ENCODE data around the gene WASF2.

Gene WASF2

GRCh38 chr1:27377760-27378495 is 112.0 kb downstream of the WASF2 start:
- TF ChIP-seq SPI1 (IDR thresholded peaks at IDR 0.05; ENCODE audit: low read depth, low read length) (no peak), POLR2A (IDR thresholded peaks at IDR 0.05; ENCODE audit: low read depth, low read length) (no peak), POLR2AphosphoS5 (IDR thresholded peaks at IDR 0.05; ENCODE audit: low read depth, low read length) (no peak), PAX5 (IDR thresholded peaks at IDR 0.05; ENCODE audit: insufficient read depth, low read length, severe bottlenecking) (no peak), POU2F2 (IDR thresholded peaks at IDR 0.05; ENCODE audit: low read depth, low read length) (no peak), TAF1 (IDR thresholded peaks at IDR 0.05; ENCODE audit: low read depth, low read length) (no peak)
- DNase-seq (ENCODE audit: insufficient read length, low spot score) = no peak

DNA sequence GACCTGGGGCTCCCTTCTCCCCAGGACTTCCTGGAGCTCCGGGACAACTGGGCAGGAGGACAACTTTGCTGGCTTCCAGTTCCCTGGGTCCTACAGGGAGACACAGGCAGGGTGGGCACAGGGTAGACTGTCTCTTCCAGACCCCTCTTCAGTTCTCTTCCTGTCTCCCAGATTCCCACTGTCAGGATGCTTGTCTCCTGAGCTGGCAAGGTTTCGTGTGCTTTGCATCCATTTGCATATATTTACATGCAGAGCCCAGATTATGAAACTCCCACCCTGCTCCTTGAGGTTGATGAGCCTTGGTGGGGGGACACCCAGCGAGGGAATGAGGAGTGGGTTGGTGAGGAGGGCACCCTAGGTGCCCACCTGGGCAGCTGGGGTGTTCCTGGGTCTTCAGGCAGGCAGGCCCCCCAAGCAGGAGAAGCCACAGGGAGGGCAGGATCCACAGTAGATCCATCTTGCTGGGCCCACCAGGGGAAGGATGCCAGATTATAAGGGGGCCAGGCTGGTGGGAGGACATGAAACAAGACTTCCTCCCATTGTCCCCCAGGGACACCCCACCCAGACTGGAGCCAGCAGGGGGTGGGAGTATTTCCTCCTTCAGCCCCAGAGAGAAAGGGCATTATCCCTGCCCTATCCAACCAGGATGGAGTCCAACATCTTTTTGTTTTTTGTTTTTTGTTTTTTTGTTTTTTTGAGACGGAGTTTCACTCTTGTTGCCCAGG is 115.4 kb downstream of the WASF2 start, which contains the start of gene FCN3:
Gene FCN3, minus strand, starts transcription at position 463 of the 725 bp plus-strand sequence. Its CDS starts 6 bp downstream, at position 457.
- DNase-seq (ENCODE audit: insufficient read length, low spot score) (no peak), FAIRE-seq (no peak)
- no peak for TF ChIP-seq TAF1 (IDR thresholded peaks at IDR 0.05; ENCODE audit: low read depth, low read length)
- no peak for TF ChIP-seq PAX5 (IDR thresholded peaks at IDR 0.05; ENCODE audit: insufficient read depth, low read length, severe bottlenecking)
- no peak for TF ChIP-seq POU2F2 (IDR thresholded peaks at IDR 0.05; ENCODE audit: low read depth, low read length)
- TF ChIP-seq POLR2AphosphoS5 (IDR thresholded peaks at IDR 0.05; ENCODE audit: low read depth, low read length) = no peak
- TF ChIP-seq SPI1 (IDR thresholded peaks at IDR 0.05; ENCODE audit: low read depth, low read length) = no peak
- TF ChIP-seq POLR2A (IDR thresholded peaks at IDR 0.05; ENCODE audit: low read depth, low read length) = no peak

More at GRCh38 chr1:27377760-27378495, 112.0 kb downstream of the WASF2 start:
- no peak for FAIRE-seq

DNA sequence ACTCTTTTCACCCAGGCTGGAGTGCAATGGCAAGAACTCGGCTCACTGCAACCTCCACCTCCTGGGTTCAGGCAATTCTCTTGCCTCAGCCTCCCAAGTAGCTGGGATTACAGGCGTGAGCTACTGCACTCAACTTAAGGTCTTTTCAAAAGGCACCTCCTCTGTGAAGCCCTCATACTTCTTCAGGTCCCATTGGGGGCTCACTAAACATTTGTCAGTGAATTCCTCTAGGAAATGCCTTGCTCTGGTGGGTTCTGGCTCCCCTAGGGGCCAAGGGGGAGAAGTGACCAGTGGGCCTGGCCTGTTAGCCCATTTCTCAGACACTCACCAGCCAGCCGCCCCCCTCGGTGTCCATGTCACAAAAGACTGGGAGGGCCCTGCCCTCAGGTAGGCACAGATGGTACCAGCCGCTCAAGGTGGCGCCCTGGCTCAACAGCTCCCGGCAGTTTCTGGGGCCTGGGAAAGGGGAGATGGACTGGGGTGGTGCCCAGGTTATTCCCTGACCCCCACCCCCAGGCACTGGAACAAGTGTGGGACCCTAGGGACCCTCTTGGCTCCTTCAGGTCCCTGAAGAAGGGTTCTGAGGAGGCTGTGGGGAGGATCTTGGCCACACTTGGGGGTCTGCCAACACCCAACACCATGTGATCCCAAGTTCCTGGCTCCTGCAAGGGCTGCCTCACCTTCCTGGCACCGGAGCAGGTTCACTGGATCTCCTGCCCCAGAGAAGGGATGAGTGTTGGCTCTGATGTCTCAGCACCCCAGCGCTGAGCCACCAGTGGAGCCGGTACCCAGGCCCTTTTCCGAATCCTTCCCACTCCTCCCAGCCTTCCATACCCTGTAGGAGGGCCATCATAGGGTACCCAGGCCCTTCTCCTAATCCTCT is 116.9 kb downstream of the WASF2 start:
- TF ChIP-seq POU2F2 (IDR thresholded peaks at IDR 0.05; ENCODE audit: low read depth, low read length) = no peak
- TF ChIP-seq SPI1 (IDR thresholded peaks at IDR 0.05; ENCODE audit: low read depth, low read length) = no peak
- no peak for TF ChIP-seq TAF1 (IDR thresholded peaks at IDR 0.05; ENCODE audit: low read depth, low read length)
- no peak for TF ChIP-seq PAX5 (IDR thresholded peaks at IDR 0.05; ENCODE audit: insufficient read depth, low read length, severe bottlenecking)
- no peak for TF ChIP-seq POLR2AphosphoS5 (IDR thresholded peaks at IDR 0.05; ENCODE audit: low read depth, low read length)
- TF ChIP-seq POLR2A (IDR thresholded peaks at IDR 0.05; ENCODE audit: low read depth, low read length) = no peak
- DNase-seq (ENCODE audit: insufficient read length, low spot score) = no peak
- FAIRE-seq = no peak

DNA sequence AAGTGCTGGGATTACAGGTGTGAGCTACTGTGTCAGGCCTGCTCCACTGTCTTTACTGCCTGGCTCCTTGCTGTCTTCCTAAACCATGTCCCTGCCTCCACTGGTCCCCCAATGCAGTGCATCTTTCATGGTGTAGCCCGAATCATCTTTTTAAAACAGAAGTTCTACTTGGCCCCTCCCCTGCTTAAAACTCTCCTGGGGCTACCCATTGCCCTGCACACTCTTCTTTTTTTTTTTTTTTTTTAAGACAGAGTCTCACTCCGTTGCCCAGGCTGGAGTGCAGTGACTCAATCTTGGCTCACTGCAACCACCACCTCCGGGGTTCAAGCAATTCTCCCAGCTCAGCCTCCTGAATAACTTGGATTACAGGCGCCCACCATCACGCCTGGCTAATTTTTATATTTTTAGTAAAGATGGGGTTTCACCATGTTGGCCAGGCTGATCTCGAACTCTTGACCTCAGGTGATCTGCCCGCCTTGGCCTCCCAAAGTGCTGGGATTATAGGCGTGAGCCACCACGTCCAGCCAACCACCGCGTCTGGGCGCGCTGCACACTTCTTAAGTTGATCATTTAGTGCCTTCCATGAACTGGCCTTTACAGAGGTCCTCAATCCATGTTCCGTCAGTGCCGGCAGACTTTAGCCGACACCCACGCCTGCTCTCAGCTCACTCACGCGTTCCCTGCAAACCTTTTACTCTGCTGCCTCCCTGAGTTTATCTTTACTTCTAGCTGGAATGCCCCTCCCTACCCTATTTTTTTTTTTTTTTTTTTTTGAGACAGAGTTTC is 117.8 kb downstream of the WASF2 start:
- TF ChIP-seq SPI1 (IDR thresholded peaks at IDR 0.05; ENCODE audit: low read depth, low read length) = no peak
- FAIRE-seq (no peak), DNase-seq (ENCODE audit: insufficient read length, low spot score) (no peak)

- FAIRE-seq (no peak), DNase-seq (ENCODE audit: insufficient read length, low spot score) (no peak)
- TF ChIP-seq PAX5 (IDR thresholded peaks at IDR 0.05; ENCODE audit: insufficient read depth, low read length, severe bottlenecking) (no peak), POU2F2 (IDR thresholded peaks at IDR 0.05; ENCODE audit: low read depth, low read length) (no peak), SPI1 (IDR thresholded peaks at IDR 0.05; ENCODE audit: low read depth, low read length) (no peak), POLR2AphosphoS5 (IDR thresholded peaks at IDR 0.05; ENCODE audit: low read depth, low read length) (no peak), POLR2A (IDR thresholded peaks at IDR 0.05; ENCODE audit: low read depth, low read length) (no peak), TAF1 (IDR thresholded peaks at IDR 0.05; ENCODE audit: low read depth, low read length) (no peak)
Measured at GRCh38 chr1:27368869-27369582, 120.9 kb downstream of the WASF2 start.

DNA sequence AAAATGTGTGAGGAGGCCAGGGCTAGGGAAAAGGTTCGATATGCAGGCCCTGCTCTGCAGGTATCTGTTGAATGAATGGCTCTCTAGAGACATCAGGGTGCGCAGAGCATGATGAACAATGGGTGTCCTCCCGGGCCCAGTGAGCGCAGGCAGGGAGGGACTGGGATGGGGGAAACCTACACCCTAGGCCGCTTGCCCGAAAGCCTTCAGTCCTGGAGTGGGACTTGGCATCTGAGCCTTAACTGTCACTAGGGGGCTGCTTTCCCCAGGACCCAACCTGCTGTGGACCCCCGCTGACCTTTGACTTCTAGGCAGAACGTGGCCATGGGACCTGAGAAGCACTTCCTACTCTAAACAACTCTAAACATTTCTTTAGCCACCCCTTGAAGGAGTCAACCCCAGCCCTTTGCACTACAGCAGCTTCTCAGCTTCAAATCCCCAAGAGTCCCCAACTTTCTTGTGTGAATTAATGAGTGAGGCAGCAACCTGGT is 122.8 kb downstream of the WASF2 start:
- FAIRE-seq = no peak
- TF ChIP-seq POLR2AphosphoS5 (IDR thresholded peaks at IDR 0.05; ENCODE audit: low read depth, low read length) (no peak), PAX5 (IDR thresholded peaks at IDR 0.05; ENCODE audit: insufficient read depth, low read length, severe bottlenecking) (no peak), SPI1 (IDR thresholded peaks at IDR 0.05; ENCODE audit: low read depth, low read length) (no peak), POU2F2 (IDR thresholded peaks at IDR 0.05; ENCODE audit: low read depth, low read length) (no peak)
- DNase-seq (ENCODE audit: insufficient read length, low spot score) = no peak

GRCh38 chr1:27366411-27367159 is 123.4 kb downstream of the WASF2 start, which contains the start of gene MAP3K6:
Gene MAP3K6, minus strand, starts transcription at chr1:27366961. Its CDS starts 364 bp downstream, at chr1:27366597.
- peak; percentile 66 for FAIRE-seq
- TF ChIP-seq SPI1 (IDR thresholded peaks at IDR 0.05; ENCODE audit: low read depth, low read length) (no peak), POLR2AphosphoS5 (IDR thresholded peaks at IDR 0.05; ENCODE audit: low read depth, low read length) (no peak), POLR2A (IDR thresholded peaks at IDR 0.05; ENCODE audit: low read depth, low read length) (no peak), TAF1 (IDR thresholded peaks at IDR 0.05; ENCODE audit: low read depth, low read length) (no peak), POU2F2 (IDR thresholded peaks at IDR 0.05; ENCODE audit: low read depth, low read length) (no peak), PAX5 (IDR thresholded peaks at IDR 0.05; ENCODE audit: insufficient read depth, low read length, severe bottlenecking) (no peak)
- peak; percentile 59 for DNase-seq (ENCODE audit: insufficient read length, low spot score)

Data from GM12891 (cell line).